Limb (tissue), 2 donors: ENCODE measurements around the gene SYNGR1.

Experiments used
- DNase-seq, 2 donors: peaks; one replicate each; pipeline ENCODE4 v3.0.0-alpha.2; 2016; ENCODE audit errors: extremely low spot score in 2 of 2

Gene SYNGR1

GRCh38 chr22:39429186-39429585 lies 79.4 kb downstream of the SYNGR1 start:
- no peak for DNase-seq

- no peak for DNase-seq
Measured at GRCh38 chr22:39429916-39430575, 80.3 kb downstream of the SYNGR1 start.

GRCh38 chr22:39430576-39431150 lies 80.9 kb downstream of the SYNGR1 start:
- DNase-seq, result no peak

DNA sequence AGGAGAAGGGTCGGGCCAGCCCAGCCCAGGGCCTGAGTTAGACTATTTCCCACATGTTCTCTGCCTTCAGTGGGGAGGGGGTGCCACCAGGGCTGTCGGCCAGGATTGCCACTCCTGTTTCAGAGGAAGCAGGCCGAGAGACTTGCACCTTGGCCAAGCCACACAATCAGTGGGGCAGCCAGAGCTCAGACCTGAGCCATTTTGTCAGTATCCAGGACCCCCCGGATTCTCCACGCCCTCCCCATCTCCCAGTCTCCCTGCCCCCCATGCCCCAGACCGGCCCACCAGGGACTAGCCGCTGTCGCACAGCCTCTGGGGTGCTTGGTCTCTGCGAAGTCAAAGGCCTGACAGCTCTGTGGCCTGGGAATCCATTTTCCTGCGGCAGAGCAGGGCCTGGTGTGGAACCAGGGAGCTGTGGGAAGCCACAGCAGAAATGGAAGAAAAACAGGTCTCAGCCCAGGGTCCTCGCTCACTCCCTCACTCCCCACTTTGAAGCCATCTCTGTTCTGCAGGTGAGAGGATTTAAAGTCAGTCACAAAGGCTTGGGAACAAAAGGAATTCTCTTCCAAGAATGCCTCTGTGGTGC lies 81.5 kb downstream of the SYNGR1 start:
- DNase-seq, result no peak

DNA sequence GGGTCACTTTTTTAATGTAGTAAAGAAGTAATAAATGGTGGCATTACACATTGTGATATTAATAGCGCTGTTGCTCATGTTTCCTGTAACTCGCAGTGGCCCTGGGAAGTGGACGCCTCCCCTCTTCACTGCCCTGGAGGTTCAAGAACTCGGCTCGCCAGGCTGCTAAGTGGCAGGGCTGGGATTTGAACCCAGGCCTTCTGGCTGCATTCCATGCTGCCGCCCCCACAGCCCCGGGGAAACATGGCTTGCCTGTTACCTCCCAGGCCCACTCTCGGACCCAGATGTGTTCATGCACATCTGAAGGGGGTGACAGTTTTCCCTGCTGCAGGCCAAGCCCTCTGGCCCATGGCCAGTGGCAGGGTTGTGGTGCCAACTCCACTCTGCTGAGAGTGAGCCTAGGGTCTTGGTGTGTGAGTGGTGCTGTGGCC lies 82.0 kb downstream of the SYNGR1 start:
- DNase-seq, result no peak

- no peak for DNase-seq
Measured at GRCh38 chr22:39432361-39432811, 82.6 kb downstream of the SYNGR1 start.

GRCh38 chr22:39433476-39434242 lies 83.9 kb downstream of the SYNGR1 start:
- DNase-seq, result no peak

- DNase-seq, result no peak
Measured at GRCh38 chr22:39434243-39434653, 84.5 kb downstream of the SYNGR1 start.

GRCh38 chr22:39434721-39435120 lies 84.9 kb downstream of the SYNGR1 start:
- DNase-seq, result no peak
